Measurements from ENCODE around the gene EFCAB8. TPM values are rescaled to one million over a fixed set of nuclear protein-coding genes. Genes with fewer than 3 reads are reported as not detected.
"Not testable (repeated sequence)": the region's sequence is repeated elsewhere in the genome, so short reads cannot be mapped to it uniquely, and the experiment has no call there.

Gene EFCAB8
- total RNA-seq, 2 experiments from 2014 or later = not detected

DNA sequence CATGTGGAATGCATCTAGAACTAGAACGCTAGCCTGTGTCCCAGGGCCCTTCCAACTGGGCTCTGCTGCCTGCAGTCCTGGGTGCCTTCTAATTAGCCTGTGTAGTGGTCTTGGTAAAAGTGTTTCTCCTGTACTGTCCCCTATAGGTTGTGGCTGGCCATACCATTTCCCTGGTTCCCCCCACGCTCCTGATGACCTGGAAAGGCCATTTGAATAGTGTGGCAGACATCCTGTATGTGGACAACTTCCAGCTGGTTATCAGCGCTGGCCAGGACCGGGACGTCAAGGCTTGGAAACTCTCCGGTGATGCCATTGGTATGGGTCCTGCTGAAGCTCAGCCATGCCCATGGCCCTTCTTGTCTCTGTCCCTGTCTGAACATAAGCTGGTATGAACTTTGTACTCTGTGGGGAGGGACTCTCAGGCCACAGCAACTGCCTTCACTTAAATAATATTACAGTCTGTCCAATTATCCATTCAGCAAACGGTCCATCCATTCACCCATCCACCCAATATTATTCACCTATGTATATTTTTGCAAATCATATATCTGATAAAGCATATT, 84.8 kb downstream of the EFCAB8 start:
- ChIA-PET POLR2A (no interaction called here), CTCF (ENCODE audit: unreplicated experiment) (no interaction called here)
- Histone ChIP-seq H3K4me3 (ENCODE audit: low read depth, low read length, poor library complexity, severe bottlenecking) (no peak overlapping the region), H4K20me1 (ENCODE audit: insufficient read depth, low read length) (no peaks in the 10 kb centered on the region), H3K4me1 (ENCODE audit: insufficient read depth, low read length, poor library complexity, severe bottlenecking) (no peaks in the 10 kb centered on the region), H3K27ac (ENCODE audit: low read depth, low read length, poor library complexity, severe bottlenecking) (no peak overlapping the region), H3K36me3 (ENCODE audit: insufficient read depth, low read length) (no peaks in the 10 kb centered on the region), H3K4me2 (ENCODE audit: low read length) (no peak overlapping the region), H2AFZ (ENCODE audit: low read length) (no peak overlapping the region), H3K79me2 (ENCODE audit: insufficient read depth, low read depth, low read length) (no peaks in the 10 kb centered on the region), H3K9me3 (ENCODE audit: low read length) (no peaks in the 10 kb centered on the region), H3K9me2 (ENCODE audit: insufficient read depth, low read length) (no peaks in the 10 kb centered on the region)
- intact Hi-C loops (cut with micrococcal nuclease; ENCODE audit: unreplicated experiment) = no loop called here
- TF ChIP-seq, protein P1, sequence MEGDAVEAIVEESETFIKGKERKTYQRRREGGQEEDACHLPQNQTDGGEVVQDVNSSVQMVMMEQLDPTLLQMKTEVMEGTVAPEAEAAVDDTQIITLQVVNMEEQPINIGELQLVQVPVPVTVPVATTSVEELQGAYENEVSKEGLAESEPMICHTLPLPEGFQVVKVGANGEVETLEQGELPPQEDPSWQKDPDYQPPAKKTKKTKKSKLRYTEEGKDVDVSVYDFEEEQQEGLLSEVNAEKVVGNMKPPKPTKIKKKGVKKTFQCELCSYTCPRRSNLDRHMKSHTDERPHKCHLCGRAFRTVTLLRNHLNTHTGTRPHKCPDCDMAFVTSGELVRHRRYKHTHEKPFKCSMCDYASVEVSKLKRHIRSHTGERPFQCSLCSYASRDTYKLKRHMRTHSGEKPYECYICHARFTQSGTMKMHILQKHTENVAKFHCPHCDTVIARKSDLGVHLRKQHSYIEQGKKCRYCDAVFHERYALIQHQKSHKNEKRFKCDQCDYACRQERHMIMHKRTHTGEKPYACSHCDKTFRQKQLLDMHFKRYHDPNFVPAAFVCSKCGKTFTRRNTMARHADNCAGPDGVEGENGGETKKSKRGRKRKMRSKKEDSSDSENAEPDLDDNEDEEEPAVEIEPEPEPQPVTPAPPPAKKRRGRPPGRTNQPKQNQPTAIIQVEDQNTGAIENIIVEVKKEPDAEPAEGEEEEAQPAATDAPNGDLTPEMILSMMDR (conservative IDR thresholded peaks at IDR 0.05; ENCODE audit: low read length) = no peak
- no peak for TF ChIP-seq EZH2phosphoT487 (IDR thresholded peaks at IDR 0.05; ENCODE audit: borderline replicate concordance, low read depth, low read length)
- DNase-seq (ENCODE audit: low spot score) = no peak
- no TSS peak for BruUV-seq (replicated peaks)

DNA sequence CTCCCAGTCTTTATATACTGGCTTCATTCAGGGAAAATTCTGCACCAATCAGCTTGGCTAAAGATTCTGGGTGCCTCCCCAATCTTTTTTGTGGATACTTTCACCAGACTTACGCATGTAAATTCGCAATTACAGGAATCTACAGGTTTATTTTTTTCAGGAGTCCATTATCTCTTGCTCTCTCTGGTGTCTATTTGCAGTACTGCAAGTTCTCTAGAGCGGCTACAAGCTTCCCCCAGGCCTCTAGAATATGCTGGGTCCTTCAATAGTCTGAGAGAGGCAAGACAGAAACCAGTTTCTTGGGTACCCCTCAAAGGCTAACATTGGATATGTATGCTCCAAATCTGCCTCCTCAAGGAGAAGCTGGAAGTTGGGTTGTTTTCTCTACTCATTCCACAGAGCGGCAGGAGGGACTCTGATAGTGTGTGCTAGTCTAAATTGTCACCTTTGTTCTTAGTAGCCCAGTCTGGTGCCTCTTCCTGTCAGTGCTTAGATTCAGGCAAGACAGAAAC, 87.0 kb downstream of the EFCAB8 start:
- H3K9me2 ChIP-seq (ENCODE audit: insufficient read depth, low read length) = no peaks in the 10 kb centered on the region
- no peaks in the 10 kb centered on the region for H3K9me3 ChIP-seq (ENCODE audit: low read length)
- TF ChIP-seq EZH2phosphoT487 (IDR thresholded peaks at IDR 0.05; ENCODE audit: borderline replicate concordance, low read depth, low read length) = no peak
- TF ChIP-seq, protein P1 (conservative IDR thresholded peaks at IDR 0.05; ENCODE audit: low read length) = peak; percentile 74
- no peak overlapping the region for H2AFZ ChIP-seq (ENCODE audit: low read length)
- ChIA-PET CTCF (ENCODE audit: unreplicated experiment) (no interaction called here), POLR2A (interaction anchor here (1.4 kb wide), 1 partner anchor 9 kb away, joined by 3 read pairs; no protein-coding TSS in a partner anchor)
- H3K79me2 ChIP-seq (ENCODE audit: insufficient read depth, low read depth, low read length) = no peaks in the 10 kb centered on the region
- H3K36me3 ChIP-seq (ENCODE audit: insufficient read depth, low read length) = no peaks in the 10 kb centered on the region
- no peak overlapping the region for H3K27ac ChIP-seq (ENCODE audit: low read depth, low read length, poor library complexity, severe bottlenecking)
- DNase-seq (ENCODE audit: low spot score) = peak; percentile 43
- no peak overlapping the region for H3K4me3 ChIP-seq (ENCODE audit: low read depth, low read length, poor library complexity, severe bottlenecking)
- intact Hi-C loops (cut with micrococcal nuclease; ENCODE audit: unreplicated experiment) = no loop called here
- no peaks in the 10 kb centered on the region for H4K20me1 ChIP-seq (ENCODE audit: insufficient read depth, low read length)
- H3K4me2 ChIP-seq (ENCODE audit: low read length) = no peak overlapping the region
- H3K4me1 ChIP-seq (ENCODE audit: insufficient read depth, low read length, poor library complexity, severe bottlenecking) = no peaks in the 10 kb centered on the region
- no TSS peak for BruUV-seq (replicated peaks)

DNA sequence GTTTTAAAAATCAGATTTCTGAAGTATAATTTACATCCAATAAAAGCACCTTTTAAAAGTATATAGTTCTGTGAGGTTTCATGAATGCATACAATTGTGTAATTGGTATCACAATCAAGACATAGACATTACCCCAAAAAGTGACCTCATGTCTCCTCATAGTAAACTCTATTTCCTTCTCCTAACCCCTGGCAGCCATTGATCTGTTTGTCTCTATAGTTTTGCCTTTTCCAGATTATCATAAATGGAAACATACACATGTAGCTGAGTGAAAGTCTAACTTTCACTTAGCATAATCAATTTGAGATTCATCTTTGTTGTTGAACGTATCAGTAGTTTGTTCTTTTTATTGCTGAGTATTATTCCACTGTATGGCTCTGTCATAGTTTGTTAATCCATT, 87.9 kb downstream of the EFCAB8 start:
- no peaks in the 10 kb centered on the region for H3K4me1 ChIP-seq (ENCODE audit: insufficient read depth, low read length, poor library complexity, severe bottlenecking)
- BruUV-seq (replicated peaks) = no TSS peak
- CTCF ChIA-PET (ENCODE audit: unreplicated experiment) = no interaction called here
- POLR2A ChIA-PET = no interaction called here
- H3K4me3 ChIP-seq (ENCODE audit: low read depth, low read length, poor library complexity, severe bottlenecking) = no peak overlapping the region
- H3K27ac ChIP-seq (ENCODE audit: low read depth, low read length, poor library complexity, severe bottlenecking) = no peak overlapping the region
- no peak for DNase-seq (ENCODE audit: low spot score)
- intact Hi-C loops (cut with micrococcal nuclease; ENCODE audit: unreplicated experiment) = no loop called here
- H2AFZ ChIP-seq (ENCODE audit: low read length) = no peak overlapping the region
- no peak overlapping the region for H3K4me2 ChIP-seq (ENCODE audit: low read length)
- H3K9me2 ChIP-seq (ENCODE audit: insufficient read depth, low read length) = no peaks in the 10 kb centered on the region
- H3K79me2 ChIP-seq (ENCODE audit: insufficient read depth, low read depth, low read length) = no peaks in the 10 kb centered on the region
- H3K9me3 ChIP-seq (ENCODE audit: low read length) = no peaks in the 10 kb centered on the region
- H3K36me3 ChIP-seq (ENCODE audit: insufficient read depth, low read length) = no peaks in the 10 kb centered on the region
- TF ChIP-seq EZH2phosphoT487 (IDR thresholded peaks at IDR 0.05; ENCODE audit: borderline replicate concordance, low read depth, low read length) = no peak
- TF ChIP-seq, protein P1 (conservative IDR thresholded peaks at IDR 0.05; ENCODE audit: low read length) = no peak
- H4K20me1 ChIP-seq (ENCODE audit: insufficient read depth, low read length) = no peaks in the 10 kb centered on the region

DNA sequence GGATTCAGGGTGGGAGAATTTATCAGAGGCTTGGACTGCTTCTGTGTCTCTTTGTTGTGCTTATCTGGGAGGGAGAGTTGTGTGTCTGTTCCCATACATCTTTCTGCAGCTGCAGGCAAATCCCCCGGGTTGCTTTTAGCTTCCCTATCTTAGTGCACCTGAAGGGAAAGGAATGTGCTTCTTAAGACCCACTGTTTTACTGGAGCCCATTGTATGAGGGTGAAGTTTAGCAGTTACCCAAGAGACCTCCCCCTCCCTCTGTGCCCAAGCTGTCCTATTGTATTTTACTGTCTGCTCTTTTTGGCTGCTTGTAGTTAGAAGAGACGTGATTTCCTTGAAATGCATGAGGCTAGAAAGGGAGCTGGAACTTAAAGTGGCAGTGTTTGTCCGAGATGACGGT, 91.8 kb downstream of the EFCAB8 start:
- H3K4me1 ChIP-seq (ENCODE audit: insufficient read depth, low read length, poor library complexity, severe bottlenecking); H3K4me2 ChIP-seq (ENCODE audit: low read length); POLR2A ChIA-PET; H2AFZ ChIP-seq (ENCODE audit: low read length); H3K4me3 ChIP-seq (ENCODE audit: low read depth, low read length, poor library complexity, severe bottlenecking); H3K27ac ChIP-seq (ENCODE audit: low read depth, low read length, poor library complexity, severe bottlenecking); intact Hi-C loops (cut with micrococcal nuclease; ENCODE audit: unreplicated experiment); H3K36me3 ChIP-seq (ENCODE audit: insufficient read depth, low read length); CTCF ChIA-PET (ENCODE audit: unreplicated experiment); H4K20me1 ChIP-seq (ENCODE audit: insufficient read depth, low read length); H3K79me2 ChIP-seq (ENCODE audit: insufficient read depth, low read depth, low read length); DNase-seq (ENCODE audit: low spot score); H3K9me3 ChIP-seq (ENCODE audit: low read length); H3K9me2 ChIP-seq (ENCODE audit: insufficient read depth, low read length); BruUV-seq (replicated peaks): not testable (repeated sequence)

Data from OCI-LY7 (cell line).